Right cardiac atrium (tissue), 5 donors: ENCODE data around the gene VIT. TPM values are rescaled to one million over a fixed set of nuclear protein-coding genes. Genes with fewer than 3 reads are reported as not detected.

ENCODE experiments used
- ATAC-seq, 2 donors: fragments of 200-7000 bp; cut with Tn5 transposase; one replicate each; pipeline versions ENCODE4 v1.8.0 to v1.9.1; 2020; ENCODE audit warnings: moderate library complexity in 2 of 2, mild to moderate bottlenecking in 1 of 2
- DNase-seq, 3 donors: peaks; one replicate each; pipeline ENCODE4 v3.0.0-alpha.2; 2020
- H3K27ac ChIP-seq: one replicate; pipeline ENCODE4 v1.5.1; 2013; ENCODE audit warnings: mild to moderate bottlenecking, low read length, control low read depth, moderate library complexity
- H3K27me3 ChIP-seq: one replicate; pipeline ENCODE4 v1.6.1; 2013; ENCODE audit not compliant: control insufficient read depth, insufficient read depth
- H3K4me1 ChIP-seq: one replicate; pipeline ENCODE4 v1.6.1; 2013; ENCODE audit warnings: low read length; ENCODE audit not compliant: control insufficient read depth, insufficient read depth
- H3K4me3 ChIP-seq: one replicate; pipeline ENCODE4 v1.5.1; 2013; ENCODE audit warnings: low read length, control low read depth
- H3K9me3 ChIP-seq: one replicate; pipeline ENCODE4 v1.6.1; 2013; ENCODE audit warnings: low read length; ENCODE audit not compliant: control insufficient read depth
- WGBS: extraction: QIAGEN DNeasy Blood & Tissue Kit; methylation state at CpG from one replicate; pipeline ENCODE4 v1.1.7; 2013; 5-methylcytosine and 5-hydroxymethylcytosine counted together
- intact Hi-C, 4 donors: fragments of 100-400 bp; cut with DNase I; formaldehyde crosslinking; loops; one replicate each; pipeline versions ENCODE4 v1.11.0 to v1.14.0; 2022 to 2023
- polyA plus RNA-seq: library from polyadenylated mRNA; stranded (reverse); fragments of 200-250 nt; gene quantifications from one replicate; pipeline ENCODE4 v1.2.3, GENCODE V29; 2013
- total RNA-seq, 4 donors: library from RNA; stranded (reverse); fragmentation: NEBNext Ultra II Directional; extraction: Animal tissue kit (Norgen Biotek cat#: 25700); gene quantifications; one replicate each; pipeline ENCODE4 v1.2.1, GENCODE V29; 2021
- donor health status: healthy with polysubstance abuse.
- donor health status: DM: no; HTN: yes; CAD: no.
- donor health status: DM: no; HTN: no; CAD: no.
- donor health status: DM: no; HTN: yes; CAD: no; lungs with severe emphysema.
- donor health status: DM: yes; HTN: yes; CAD: no.

The VIT gene
- total and polyA plus RNA-seq, 5 donors: 10.2 to 25.0 (median 13.6) TPM

- ATAC-seq (no peak), DNase-seq (no peak)
- no peaks in the 10 kb centered on the region for H3K9me3 ChIP-seq
- intact Hi-C loops: no loop called here
- no peaks in the 10 kb centered on the region for H3K27me3 ChIP-seq
- no peaks in the 10 kb centered on the region for H3K4me1 ChIP-seq
- no peak overlapping the region for H3K4me3 ChIP-seq
- 94% methylated on average over 2 of the region's 2 CpGs for WGBS
- no peak overlapping the region for H3K27ac ChIP-seq
Measured at GRCh38 chr2:36834203-36834602, 137.7 kb downstream of the VIT start.

GRCh38 chr2:36834731-36835524, 138.4 kb downstream of the VIT start:
- H3K4me1 ChIP-seq: no peaks in the 10 kb centered on the region
- H3K4me3 ChIP-seq: no peak overlapping the region
- no peaks in the 10 kb centered on the region for H3K27me3 ChIP-seq
- DNase-seq (no peak), ATAC-seq (no peak)
- H3K27ac ChIP-seq: no peak overlapping the region
- intact Hi-C loops: no loop called here
- no peaks in the 10 kb centered on the region for H3K9me3 ChIP-seq
- 40% methylated on average over 5 of the region's 5 CpGs for WGBS

GRCh38 chr2:36839976-36840617, 143.6 kb downstream of the VIT start:
- ATAC-seq (peak in 1 of 2 donors; percentile 31), DNase-seq (no peak)
- Histone ChIP-seq H3K27ac (no peak overlapping the region), H3K27me3 (no peaks in the 10 kb centered on the region), H3K9me3 (no peaks in the 10 kb centered on the region), H3K4me3 (no peak overlapping the region), H3K4me1 (no peaks in the 10 kb centered on the region)
- 78% methylated on average over 4 of the region's 4 CpGs for WGBS
- intact Hi-C loops: no loop called here

- intact Hi-C loops: no loop called here
- no peaks in the 10 kb centered on the region for H3K4me1 ChIP-seq
- no peak for DNase-seq
- no peak overlapping the region for H3K27ac ChIP-seq
- H3K4me3 ChIP-seq: no peak overlapping the region
- ATAC-seq: no peak
- no peaks in the 10 kb centered on the region for H3K9me3 ChIP-seq
- H3K27me3 ChIP-seq: no peaks in the 10 kb centered on the region
Measured at GRCh38 chr2:36843838-36844237, 147.3 kb downstream of the VIT start.

- Histone ChIP-seq H3K9me3 (no peaks in the 10 kb centered on the region), H3K4me3 (no peak overlapping the region), H3K4me1 (no peaks in the 10 kb centered on the region), H3K27me3 (no peaks in the 10 kb centered on the region), H3K27ac (no peak overlapping the region)
- intact Hi-C loops: no loop called here
- no peak for ATAC-seq
- no peak for DNase-seq
- 97% methylated on average over 8 of the region's 8 CpGs for WGBS
Measured at GRCh38 chr2:36849265-36849664, 152.8 kb downstream of the VIT start.

- ATAC-seq (no peak), DNase-seq (no peak)
- no peaks in the 10 kb centered on the region for H3K9me3 ChIP-seq
- WGBS: 80% methylated on average over 2 of the region's 2 CpGs
- no peaks in the 10 kb centered on the region for H3K27me3 ChIP-seq
- H3K4me3 ChIP-seq: no peak overlapping the region
- H3K27ac ChIP-seq: no peak overlapping the region
- no peaks in the 10 kb centered on the region for H3K4me1 ChIP-seq
- intact Hi-C loops: no loop called here
Measured at GRCh38 chr2:36854241-36854640, 157.7 kb downstream of the VIT start.

GRCh38 chr2:36855429-36855828, 158.9 kb downstream of the VIT start:
- Histone ChIP-seq H3K27ac (no peak overlapping the region), H3K4me1 (no peaks in the 10 kb centered on the region), H3K4me3 (no peak overlapping the region), H3K9me3 (no peaks in the 10 kb centered on the region), H3K27me3 (no peaks in the 10 kb centered on the region)
- no peak for DNase-seq
- intact Hi-C loops: no loop called here
- ATAC-seq: no peak
- 97% methylated on average over 2 of the region's 2 CpGs for WGBS

- intact Hi-C loops: no loop called here
- 87% methylated on average over 5 of the region's 5 CpGs for WGBS
- no peak overlapping the region for H3K4me3 ChIP-seq
Measured at GRCh38 chr2:36857713-36858112, 161.2 kb downstream of the VIT start.

GRCh38 chr2:36858551-36859365, 162.3 kb downstream of the VIT start:
- no peak overlapping the region for H3K4me3 ChIP-seq
- ATAC-seq: no peak
- intact Hi-C loops: no loop called here
- no peaks in the 10 kb centered on the region for H3K27me3 ChIP-seq
- no peaks in the 10 kb centered on the region for H3K9me3 ChIP-seq
- H3K27ac ChIP-seq: no peak overlapping the region
- DNase-seq: no peak
- no peaks in the 10 kb centered on the region for H3K4me1 ChIP-seq

More at GRCh38 chr2:36857713-36858112, 161.2 kb downstream of the VIT start:
- H3K27ac ChIP-seq: no peak overlapping the region
- ATAC-seq (no peak), DNase-seq (no peak)
- H3K4me1 ChIP-seq: no peaks in the 10 kb centered on the region
- no peaks in the 10 kb centered on the region for H3K27me3 ChIP-seq
- H3K9me3 ChIP-seq: no peaks in the 10 kb centered on the region

- Histone ChIP-seq H3K9me3 (no peaks in the 10 kb centered on the region), H3K27me3 (no peaks in the 10 kb centered on the region), H3K27ac (no peak overlapping the region), H3K4me3 (no peak overlapping the region), H3K4me1 (no peaks in the 10 kb centered on the region)
- intact Hi-C loops: no loop called here
- WGBS: 95% methylated on average over 1 of the region's 1 CpG
- ATAC-seq (no peak), DNase-seq (no peak)
Measured at GRCh38 chr2:36859366-36859792, 162.9 kb downstream of the VIT start.

- Histone ChIP-seq H3K27me3 (no peaks in the 10 kb centered on the region), H3K27ac (no peak overlapping the region), H3K4me3 (no peak overlapping the region), H3K9me3 (no peaks in the 10 kb centered on the region), H3K4me1 (no peaks in the 10 kb centered on the region)
- 99% methylated on average over 2 of the region's 2 CpGs for WGBS
- intact Hi-C loops: no loop called here
- ATAC-seq (no peak), DNase-seq (no peak)
Measured at GRCh38 chr2:36861896-36862295, 165.4 kb downstream of the VIT start.
